ENCODE data around the gene FOXN4.

DNA sequence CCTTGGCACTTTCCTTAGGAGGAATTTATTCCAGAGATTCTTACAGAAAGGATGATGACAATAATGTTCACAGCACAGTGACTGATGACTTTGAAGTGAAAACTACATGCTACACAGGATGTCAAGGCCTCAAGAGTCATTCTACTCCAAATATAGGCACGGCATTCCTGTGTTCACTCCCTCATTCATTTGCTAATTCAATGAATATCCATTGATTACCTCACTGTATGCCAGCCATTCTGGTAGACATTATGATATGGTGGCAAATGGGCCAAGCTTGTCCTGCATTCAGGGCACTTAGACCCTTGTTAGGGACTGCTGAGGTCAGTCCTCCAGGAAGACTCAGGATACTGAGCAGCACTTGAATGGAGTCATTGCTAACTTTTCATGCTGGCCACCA is 48.0 kb downstream of the FOXN4 start:
- no peak for TF ChIP-seq EZH2 (IDR thresholded peaks at IDR 0.05)
- no peak for TF ChIP-seq EZH2phosphoT487 (IDR thresholded peaks at IDR 0.05; ENCODE audit: borderline replicate concordance)
- TF ChIP-seq, protein P1, sequence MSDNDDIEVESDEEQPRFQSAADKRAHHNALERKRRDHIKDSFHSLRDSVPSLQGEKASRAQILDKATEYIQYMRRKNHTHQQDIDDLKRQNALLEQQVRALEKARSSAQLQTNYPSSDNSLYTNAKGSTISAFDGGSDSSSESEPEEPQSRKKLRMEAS (IDR thresholded peaks at IDR 0.05), result no peak
- TF ChIP-seq, protein P2, sequence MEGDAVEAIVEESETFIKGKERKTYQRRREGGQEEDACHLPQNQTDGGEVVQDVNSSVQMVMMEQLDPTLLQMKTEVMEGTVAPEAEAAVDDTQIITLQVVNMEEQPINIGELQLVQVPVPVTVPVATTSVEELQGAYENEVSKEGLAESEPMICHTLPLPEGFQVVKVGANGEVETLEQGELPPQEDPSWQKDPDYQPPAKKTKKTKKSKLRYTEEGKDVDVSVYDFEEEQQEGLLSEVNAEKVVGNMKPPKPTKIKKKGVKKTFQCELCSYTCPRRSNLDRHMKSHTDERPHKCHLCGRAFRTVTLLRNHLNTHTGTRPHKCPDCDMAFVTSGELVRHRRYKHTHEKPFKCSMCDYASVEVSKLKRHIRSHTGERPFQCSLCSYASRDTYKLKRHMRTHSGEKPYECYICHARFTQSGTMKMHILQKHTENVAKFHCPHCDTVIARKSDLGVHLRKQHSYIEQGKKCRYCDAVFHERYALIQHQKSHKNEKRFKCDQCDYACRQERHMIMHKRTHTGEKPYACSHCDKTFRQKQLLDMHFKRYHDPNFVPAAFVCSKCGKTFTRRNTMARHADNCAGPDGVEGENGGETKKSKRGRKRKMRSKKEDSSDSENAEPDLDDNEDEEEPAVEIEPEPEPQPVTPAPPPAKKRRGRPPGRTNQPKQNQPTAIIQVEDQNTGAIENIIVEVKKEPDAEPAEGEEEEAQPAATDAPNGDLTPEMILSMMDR (IDR thresholded peaks at IDR 0.05 in 2 of 3, conservative IDR thresholded peaks at IDR 0.05 in 1 of 3; ENCODE audit: borderline replicate concordance in 1 of 3, insufficient read depth in 1 of 3, low read depth in 2 of 3, low read length in 2 of 3), result no peak
- no peak for TF ChIP-seq SP1 (IDR thresholded peaks at IDR 0.05; ENCODE audit: low read depth)
- no peak for TF ChIP-seq POLR2A (IDR thresholded peaks at IDR 0.05; ENCODE audit: borderline replicate concordance, extremely low read depth, insufficient read depth, insufficient read length)
- TF ChIP-seq REST (IDR thresholded peaks at IDR 0.05; ENCODE audit: low read depth), result no peak
- no peak for TF ChIP-seq CEBPB (IDR thresholded peaks at IDR 0.05; ENCODE audit: low read depth)

All from HCT116 (cell line).